ACC112 (cell line): Measurements from ENCODE around the gene GNPTAB.
A peak's percentile ranks its signal among the peaks of the same experiment; 100 is the strongest.
"Not testable (repeated sequence)": the region's sequence is repeated elsewhere in the genome, so short reads cannot be mapped to it uniquely, and the experiment has no call there.

Experiments used
- H2AFZ ChIP-seq: fragments of 200-600 bp; sonication (generic); one replicate; pipeline ENCODE4 v1.6.0; 2017; ENCODE audit warnings: antibody characterized with exemption, low read length; ENCODE audit not compliant: unreplicated experiment
- H3K27ac ChIP-seq: fragments of 200-600 bp; sonication (generic); 2 replicates; pipeline ENCODE4 v1.5.1; 2014; ENCODE audit warnings: low read depth, mild to moderate bottlenecking, antibody characterized with exemption, low read length, moderate library complexity
- H3K27me3 ChIP-seq: fragments of 200-600 bp; sonication (generic); 2 replicates; pipeline ENCODE4 v1.6.1; 2014; ENCODE audit warnings: mild to moderate bottlenecking, antibody characterized with exemption, low read length, moderate library complexity, mixed read lengths; ENCODE audit not compliant: insufficient read depth
- H3K36me3 ChIP-seq: fragments of 200-600 bp; sonication (generic); 2 replicates; pipeline ENCODE4 v1.6.1; 2016; ENCODE audit warnings: mild to moderate bottlenecking, antibody characterized with exemption, low read length, moderate library complexity, mixed read lengths; ENCODE audit not compliant: insufficient read depth
- H3K4me1 ChIP-seq: fragments of 200-600 bp; sonication (generic); one replicate; pipeline ENCODE4 v1.6.1; 2016; ENCODE audit warnings: low read length, mixed read lengths; ENCODE audit not compliant: insufficient read depth, unreplicated experiment, control insufficient read depth
- H3K4me3 ChIP-seq: fragments of 200-600 bp; sonication (generic); 2 replicates; pipeline ENCODE4 v1.5.1; 2014; ENCODE audit warnings: mild to moderate bottlenecking, low read depth, low read length
- H3K79me2 ChIP-seq: fragments of 200-600 bp; sonication (generic); one replicate; pipeline ENCODE4 v1.6.0; 2016; ENCODE audit warnings: low read length; ENCODE audit not compliant: control insufficient read depth, unreplicated experiment, insufficient read depth

GNPTAB gene

DNA sequence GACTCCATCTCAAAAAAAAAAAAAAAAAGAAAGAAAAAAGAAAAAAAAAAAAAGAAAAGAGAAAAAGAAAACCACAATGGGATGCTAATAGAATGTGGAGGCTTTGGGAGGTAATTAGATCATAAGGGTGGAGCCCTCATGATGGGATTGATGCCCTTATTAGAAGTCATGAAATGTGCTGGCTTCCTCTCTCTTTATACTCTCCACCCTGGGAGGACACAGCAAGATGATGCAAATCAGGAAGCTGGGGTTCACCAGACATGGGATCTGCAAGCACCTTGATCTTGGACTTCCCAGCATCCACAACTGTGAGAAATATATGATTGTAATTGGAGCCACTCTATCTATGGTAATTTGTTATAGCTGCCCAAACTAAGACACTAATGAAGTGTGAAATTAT is 33.2 kb upstream of the GNPTAB start:
- Histone ChIP-seq H3K27ac (no peak overlapping the region), H2AFZ (no peak overlapping the region), H3K27me3 (no peaks in the 10 kb centered on the region), H3K79me2 (no peaks in the 10 kb centered on the region), H3K36me3 (no peaks in the 10 kb centered on the region), H3K4me1 (peaks cover 10% of the 10 kb centered on the region), H3K4me3 (no peak overlapping the region)

DNA sequence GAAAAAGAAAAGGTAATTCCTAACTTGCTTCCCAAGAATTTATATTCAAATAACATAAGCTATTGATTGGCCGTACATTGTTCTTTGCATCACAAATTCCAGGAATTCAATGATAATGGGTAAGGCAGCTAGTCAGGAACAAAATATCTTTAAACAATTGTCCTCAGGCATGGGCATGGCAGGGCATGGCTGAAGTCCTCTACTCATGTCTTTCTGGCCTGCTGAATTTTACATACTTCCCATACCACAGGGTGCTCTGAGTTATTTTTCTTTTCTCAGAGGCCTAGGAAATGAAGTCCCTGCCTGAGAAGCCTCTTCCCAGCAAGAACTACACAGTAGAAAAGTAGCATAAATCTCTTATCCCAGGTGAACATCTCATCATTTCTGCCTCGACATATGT is 31.5 kb upstream of the GNPTAB start:
- Histone ChIP-seq H2AFZ (no peak overlapping the region), H3K4me1 (peaks cover 17% of the 10 kb centered on the region), H3K27ac (no peak overlapping the region), H3K4me3 (no peak overlapping the region), H3K27me3 (no peaks in the 10 kb centered on the region), H3K79me2 (no peaks in the 10 kb centered on the region), H3K36me3 (no peaks in the 10 kb centered on the region)

DNA sequence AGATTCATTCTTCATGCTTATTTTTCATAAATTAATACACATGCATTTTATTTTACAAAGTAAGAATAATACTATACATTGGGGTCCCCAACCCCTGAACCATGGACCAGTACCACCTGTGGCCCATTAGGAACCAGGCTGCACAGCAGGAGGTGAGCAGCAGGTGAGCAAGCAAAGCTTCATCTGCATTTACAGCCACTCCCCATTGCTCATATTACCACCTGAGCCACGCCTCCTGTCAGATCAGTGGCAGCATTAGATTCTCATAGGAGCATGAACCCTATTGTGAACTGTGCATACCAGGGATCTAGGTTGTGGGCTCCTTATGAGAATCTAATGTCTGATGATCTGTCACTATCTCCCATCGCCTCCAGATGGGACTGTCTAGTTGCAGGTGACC is 30.9 kb upstream of the GNPTAB start:
- H3K79me2 ChIP-seq, H3K36me3 ChIP-seq, H3K27me3 ChIP-seq, H3K27ac ChIP-seq, H2AFZ ChIP-seq, H3K4me3 ChIP-seq: not testable (repeated sequence)
- H3K4me1 ChIP-seq: peaks cover 20% of the 10 kb centered on the region

DNA sequence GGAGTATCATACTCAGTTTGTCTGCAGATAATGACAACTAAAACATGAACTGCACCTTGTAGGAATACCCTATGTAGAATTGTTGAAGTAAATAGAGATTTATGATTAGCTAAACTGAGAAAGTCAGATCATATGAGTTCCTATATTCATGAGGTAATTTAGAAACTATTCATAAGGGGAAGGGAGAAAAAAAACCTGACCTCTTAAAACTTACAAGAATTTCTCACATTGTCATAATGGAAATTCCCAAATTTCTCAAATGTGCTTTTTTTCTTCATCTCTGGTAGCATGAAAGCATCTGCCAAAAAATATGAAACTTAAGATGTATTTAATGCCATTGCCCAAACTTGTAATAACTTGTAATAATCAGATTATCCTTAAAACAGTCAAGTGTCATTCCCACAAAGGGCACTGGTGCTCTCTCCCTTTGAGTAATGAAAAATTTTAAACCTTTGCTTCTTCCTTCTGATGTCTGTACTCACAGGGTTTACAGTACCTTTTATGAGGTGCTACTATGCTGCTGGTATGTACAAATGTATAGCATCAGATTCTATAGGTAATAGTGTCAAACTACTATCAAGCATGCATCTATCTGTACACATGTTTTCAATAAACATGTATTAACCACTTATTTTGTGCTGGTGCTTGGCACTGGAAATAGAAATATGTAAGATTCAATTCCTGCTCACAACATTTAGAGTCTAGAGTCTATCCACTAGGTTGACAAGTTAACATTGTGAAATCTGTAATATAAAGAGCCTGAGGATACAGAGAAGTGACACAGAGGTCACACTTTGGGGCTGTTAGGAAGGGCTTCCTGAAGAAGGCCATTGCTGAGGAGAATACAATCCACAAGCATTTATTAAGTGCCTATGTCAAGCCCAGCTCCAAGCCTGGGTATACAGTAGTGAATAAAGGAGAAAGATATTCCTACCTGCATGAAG is 29.2 kb upstream of the GNPTAB start:
- Histone ChIP-seq H2AFZ (no peak overlapping the region), H3K79me2 (no peaks in the 10 kb centered on the region), H3K4me3 (no peak overlapping the region), H3K27ac (no peak overlapping the region; the same call in 1 of the 2 replicates), H3K4me1 (peaks cover 26% of the 10 kb centered on the region), H3K36me3 (no peaks in the 10 kb centered on the region), H3K27me3 (no peaks in the 10 kb centered on the region)

DNA sequence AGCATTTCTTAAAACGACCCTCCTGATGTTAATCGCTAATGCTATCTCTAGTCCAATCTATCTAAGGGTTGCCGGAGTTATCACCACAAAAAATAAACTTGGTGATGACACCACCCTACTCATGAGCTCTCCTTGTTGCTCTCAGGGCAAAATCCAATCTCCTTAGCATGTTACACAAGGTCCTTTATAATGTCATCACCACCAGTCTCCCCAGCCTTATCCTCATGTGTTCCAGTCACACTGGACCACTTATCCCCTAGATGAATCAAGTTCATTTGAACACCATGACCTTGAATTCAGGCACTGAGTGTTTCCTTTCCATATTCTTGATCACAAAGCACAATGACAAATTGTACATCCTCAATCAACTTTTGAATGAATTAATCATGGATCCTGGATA is 27.6 kb upstream of the GNPTAB start:
- H3K4me1 ChIP-seq: peaks cover 26% of the 10 kb centered on the region
- no peak overlapping the region for H3K4me3 ChIP-seq
- no peaks in the 10 kb centered on the region for H3K79me2 ChIP-seq
- no peaks in the 10 kb centered on the region for H3K36me3 ChIP-seq
- H2AFZ ChIP-seq: no peak overlapping the region
- H3K27ac ChIP-seq: no peak overlapping the region
- H3K27me3 ChIP-seq: no peaks in the 10 kb centered on the region

DNA sequence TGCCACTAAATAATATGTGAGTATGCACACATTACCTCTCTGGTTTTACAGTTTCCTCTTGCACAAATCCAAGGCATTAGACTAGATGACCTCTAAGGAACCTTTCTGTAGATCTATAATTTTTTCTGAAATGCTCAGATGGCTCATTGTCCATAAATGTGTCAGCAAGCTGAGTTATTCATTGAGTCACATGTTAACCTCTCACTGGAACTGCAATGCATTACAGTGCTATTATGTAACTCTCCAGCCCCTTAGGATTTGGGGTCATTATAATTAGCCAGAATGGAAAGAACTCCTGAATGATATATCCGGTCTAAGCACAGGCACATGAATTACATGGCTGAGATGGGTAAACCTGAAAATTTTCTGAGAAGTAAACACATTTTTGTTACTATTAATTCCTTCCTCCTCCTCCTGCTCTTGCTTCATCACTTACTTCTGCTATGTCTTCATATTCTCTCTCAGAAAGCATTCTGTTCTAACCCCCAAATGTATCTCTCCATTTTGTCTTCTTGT is 26.3 kb upstream of the GNPTAB start:
- H3K4me1 ChIP-seq: peaks cover 26% of the 10 kb centered on the region
- H3K79me2 ChIP-seq: no peaks in the 10 kb centered on the region

DNA sequence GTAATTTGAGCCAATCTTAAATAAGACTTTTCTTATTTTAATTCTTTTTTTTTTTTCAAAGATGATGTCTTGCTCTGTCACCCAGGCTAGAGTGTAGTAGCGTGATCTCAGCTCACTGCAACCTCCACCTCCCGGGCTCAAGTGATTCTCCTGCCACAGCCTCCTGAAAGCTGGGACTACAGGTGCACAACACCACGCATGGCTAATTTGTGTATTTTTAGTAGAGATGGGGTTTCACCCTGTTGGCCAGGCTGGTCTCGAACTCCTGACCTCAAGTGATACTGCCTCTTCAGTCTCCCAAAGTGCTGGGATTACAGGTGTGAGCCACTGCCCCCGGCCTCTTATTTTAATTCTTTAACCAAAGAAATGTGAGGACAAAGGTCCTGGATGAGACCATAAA is 25.9 kb upstream of the GNPTAB start:
- H3K4me1 ChIP-seq: peaks cover 26% of the 10 kb centered on the region
- not testable (repeated sequence) for H2AFZ ChIP-seq, H3K36me3 ChIP-seq, H3K4me3 ChIP-seq, H3K79me2 ChIP-seq, H3K27me3 ChIP-seq, H3K27ac ChIP-seq

More for the DNA sequence above, 26.3 kb upstream of the GNPTAB start:
- Histone ChIP-seq H2AFZ (no peak overlapping the region), H3K4me3 (no peak overlapping the region), H3K36me3 (no peaks in the 10 kb centered on the region), H3K27me3 (no peaks in the 10 kb centered on the region), H3K27ac (peak overlapping the region; percentile 41)

DNA sequence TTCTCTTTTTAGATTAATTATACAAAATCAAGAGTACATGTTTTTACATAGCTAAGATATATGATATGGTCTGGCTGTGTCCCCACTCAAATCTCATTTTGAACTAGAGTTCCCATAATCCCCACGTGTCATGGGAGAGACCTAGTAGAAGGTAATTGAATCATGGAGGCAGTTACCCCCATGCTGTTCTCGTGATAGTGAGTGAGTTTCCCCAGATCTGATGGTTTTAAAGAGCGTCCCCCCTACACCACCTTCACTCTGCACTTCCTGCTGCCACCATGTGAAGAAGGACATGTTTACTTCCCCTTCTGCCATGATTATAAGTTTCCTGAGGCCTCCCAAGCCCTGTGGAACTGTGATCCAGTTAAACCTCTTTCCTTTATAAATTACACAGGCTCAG is 25.2 kb upstream of the GNPTAB start:
- Histone ChIP-seq H2AFZ (no peak overlapping the region), H3K27ac (no peak overlapping the region), H3K79me2 (no peaks in the 10 kb centered on the region), H3K4me1 (peaks cover 26% of the 10 kb centered on the region), H3K27me3 (no peaks in the 10 kb centered on the region), H3K4me3 (no peak overlapping the region), H3K36me3 (no peaks in the 10 kb centered on the region)

DNA sequence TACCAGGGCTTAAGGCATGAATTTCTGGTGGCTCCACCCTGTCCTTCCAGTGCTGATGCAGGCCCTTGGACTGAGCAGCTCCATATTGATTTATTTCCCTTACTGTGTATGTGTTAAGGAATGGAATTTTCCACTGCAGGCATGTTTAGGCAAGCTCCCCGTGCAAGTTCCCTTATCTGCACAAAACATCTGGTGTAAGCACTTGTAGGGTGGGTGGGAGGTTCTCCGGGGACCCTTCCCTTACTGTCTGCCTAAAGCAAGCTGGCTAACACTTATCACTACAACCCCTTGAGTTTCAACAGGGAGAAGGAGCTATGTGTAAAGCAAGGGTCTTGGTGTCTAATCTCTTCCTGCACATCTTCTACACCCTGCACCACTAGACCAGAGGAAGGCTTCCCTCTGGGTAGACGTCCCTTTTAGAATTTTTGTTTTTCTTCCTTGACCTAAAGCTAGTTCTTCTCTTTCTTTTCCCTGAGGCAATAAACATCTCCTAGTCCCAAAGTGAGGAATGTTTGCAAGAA is 24.7 kb upstream of the GNPTAB start:
- Histone ChIP-seq H3K36me3 (no peaks in the 10 kb centered on the region), H3K4me3 (no peak overlapping the region), H3K79me2 (no peaks in the 10 kb centered on the region), H3K4me1 (peaks cover 26% of the 10 kb centered on the region), H3K27me3 (no peaks in the 10 kb centered on the region), H2AFZ (no peak overlapping the region), H3K27ac (no peak overlapping the region)

DNA sequence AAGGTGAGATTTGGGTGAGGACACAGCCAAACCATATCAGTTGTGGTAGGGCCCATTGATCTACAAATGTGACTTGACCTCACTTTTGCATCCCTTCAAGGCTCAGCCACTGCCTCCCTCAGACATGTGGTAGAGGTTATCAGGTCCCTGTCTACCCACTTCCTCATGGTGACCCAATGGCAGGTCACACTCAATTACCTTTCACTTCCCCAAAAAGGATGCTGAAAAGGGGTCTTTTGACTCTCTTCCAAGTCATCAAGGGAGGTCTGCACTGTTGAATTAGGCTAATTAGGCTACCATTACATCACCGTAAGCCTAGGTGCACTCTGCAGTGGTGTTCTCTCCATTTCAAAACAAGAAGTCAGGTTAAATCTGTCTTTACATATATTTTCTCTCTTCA is 24.0 kb upstream of the GNPTAB start:
- Histone ChIP-seq H3K36me3 (no peaks in the 10 kb centered on the region), H3K27ac (no peak overlapping the region), H2AFZ (no peak overlapping the region), H3K4me1 (peaks cover 22% of the 10 kb centered on the region), H3K4me3 (no peak overlapping the region), H3K79me2 (no peaks in the 10 kb centered on the region), H3K27me3 (no peaks in the 10 kb centered on the region)

DNA sequence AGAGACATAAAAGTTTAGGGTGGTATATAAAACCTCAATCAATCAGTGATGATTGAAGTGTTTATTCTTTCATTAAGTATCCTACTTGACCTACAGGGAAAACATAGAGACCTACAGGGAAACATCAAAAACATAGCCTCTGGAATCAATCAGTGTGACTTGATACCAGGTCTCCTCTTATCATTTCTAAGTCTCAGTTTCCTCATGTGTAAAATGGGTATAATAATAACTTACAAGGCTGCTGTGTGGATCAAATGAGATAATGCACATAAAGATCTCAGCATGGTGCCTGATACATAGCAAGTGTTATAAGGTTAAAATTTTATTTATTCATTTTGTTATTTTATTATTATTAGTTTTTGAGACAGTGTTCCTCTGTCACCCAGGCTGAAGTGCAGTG is 22.2 kb upstream of the GNPTAB start:
- no peak overlapping the region for H3K4me3 ChIP-seq
- H3K27me3 ChIP-seq: no peaks in the 10 kb centered on the region
- no peak overlapping the region for H3K27ac ChIP-seq
- no peaks in the 10 kb centered on the region for H3K36me3 ChIP-seq
- H3K4me1 ChIP-seq: peaks cover 16% of the 10 kb centered on the region
- H2AFZ ChIP-seq: no peak overlapping the region
- H3K79me2 ChIP-seq: no peaks in the 10 kb centered on the region
